ENCODE data around the gene CACNA2D1.

The CACNA2D1 gene

GRCh38 chr7:81937091-81937490 lies 506.5 kb downstream of the CACNA2D1 start (continued):
- TF ChIP-seq TSHZ2 (CRISPR knock-in tag; IDR thresholded peaks at IDR 0.05) (no peak), ISL1 (CRISPR knock-in tag; IDR thresholded peaks at IDR 0.05) (no peak), POU6F1 (CRISPR knock-in tag; IDR thresholded peaks at IDR 0.05; ENCODE audit: borderline replicate concordance, low read depth) (no peak)

GRCh38 chr7:81934596-81935301 lies 508.8 kb downstream of the CACNA2D1 start:
- no peak for ATAC-seq
- TF ChIP-seq TCF4 (CRISPR knock-in tag; IDR thresholded peaks at IDR 0.05; ENCODE audit: borderline replicate concordance), result no peak
- no peak for TF ChIP-seq ZNF70 (CRISPR knock-in tag; IDR thresholded peaks at IDR 0.05)
- TF ChIP-seq CSDC2 (CRISPR knock-in tag; IDR thresholded peaks at IDR 0.05), result no peak
- no peak for TF ChIP-seq CSRNP3 (CRISPR knock-in tag; IDR thresholded peaks at IDR 0.05)
- no peak for TF ChIP-seq PATZ1 (CRISPR knock-in tag; IDR thresholded peaks at IDR 0.05; ENCODE audit: borderline replicate concordance)
- TF ChIP-seq BACH2 (CRISPR knock-in tag; IDR thresholded peaks at IDR 0.05; ENCODE audit: borderline replicate concordance), result no peak
- no peak for TF ChIP-seq TSHZ2 (CRISPR knock-in tag; IDR thresholded peaks at IDR 0.05)
- TF ChIP-seq ARNTL (CRISPR knock-in tag; IDR thresholded peaks at IDR 0.05; ENCODE audit: borderline replicate concordance, low read depth), result no peak
- TF ChIP-seq ZC3H10 (CRISPR knock-in tag; IDR thresholded peaks at IDR 0.05), result no peak

GRCh38 chr7:81932936-81933335 lies 510.6 kb downstream of the CACNA2D1 start:
- ATAC-seq, result no peak
- TF ChIP-seq PPARA (CRISPR knock-in tag; IDR thresholded peaks at IDR 0.05; ENCODE audit: borderline replicate concordance) (no peak), TOX (CRISPR knock-in tag; IDR thresholded peaks at IDR 0.05; ENCODE audit: borderline replicate concordance) (no peak), ZNF565 (CRISPR knock-in tag; conservative IDR thresholded peaks at IDR 0.05; ENCODE audit: low read depth) (no peak), TSHZ2 (CRISPR knock-in tag; IDR thresholded peaks at IDR 0.05) (no peak), BACH2 (CRISPR knock-in tag; IDR thresholded peaks at IDR 0.05; ENCODE audit: borderline replicate concordance) (no peak), GLIS3 (CRISPR knock-in tag; IDR thresholded peaks at IDR 0.05) (no peak), ISL1 (CRISPR knock-in tag; IDR thresholded peaks at IDR 0.05) (no peak), CREB5 (CRISPR knock-in tag; IDR thresholded peaks at IDR 0.05; ENCODE audit: low read depth) (no peak), TCF4 (CRISPR knock-in tag; IDR thresholded peaks at IDR 0.05; ENCODE audit: borderline replicate concordance) (no peak), SNAI2 (CRISPR knock-in tag; IDR thresholded peaks at IDR 0.05) (no peak), CSDC2 (CRISPR knock-in tag; IDR thresholded peaks at IDR 0.05) (no peak), ARNTL (CRISPR knock-in tag; IDR thresholded peaks at IDR 0.05; ENCODE audit: borderline replicate concordance, low read depth) (no peak), OSR1 (CRISPR knock-in tag; IDR thresholded peaks at IDR 0.05) (no peak), POU6F1 (CRISPR knock-in tag; IDR thresholded peaks at IDR 0.05; ENCODE audit: borderline replicate concordance, low read depth) (no peak), ZNF8 (CRISPR knock-in tag; IDR thresholded peaks at IDR 0.05) (no peak)

Data from SK-N-SH treated with all-trans-retinoic acid at 6 μM for 48 hours (cell line).